ENCODE data around the gene LRP2. TPM values are rescaled to one million over a fixed set of nuclear protein-coding genes. Genes with fewer than 3 reads are reported as not detected.

LRP2 gene
- total RNA-seq, 1 donor from 2014 or later: not detected

DNA sequence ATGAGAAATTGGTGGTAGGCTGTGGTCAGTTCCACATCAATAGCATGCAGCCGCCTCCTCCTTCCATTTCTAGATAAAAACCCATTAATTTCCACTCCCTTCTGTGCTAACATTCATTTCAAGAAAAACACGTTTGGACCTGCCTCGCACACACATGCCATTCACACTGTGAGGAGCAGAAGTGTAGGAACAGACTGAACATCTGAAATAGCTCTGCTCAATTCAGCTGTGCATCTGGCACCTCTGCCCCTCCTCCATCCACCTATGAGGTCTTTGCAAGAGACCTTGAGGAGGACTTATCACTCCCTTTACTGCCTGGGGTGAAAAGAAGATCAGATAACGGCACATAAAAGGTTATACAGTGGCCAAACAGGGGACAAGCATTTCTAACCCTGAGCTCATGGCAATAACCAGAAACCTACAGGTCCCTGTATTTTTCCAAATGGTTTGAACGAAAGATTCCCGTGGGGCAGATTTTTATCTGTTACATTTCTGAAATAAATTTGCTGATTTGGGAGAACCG lies 30.8 kb upstream of the LRP2 start:
- Mint-ChIP-seq H3K36me3 (ENCODE audit: unreplicated experiment) (no peaks in the 10 kb centered on the region), H3K4me1 (ENCODE audit: low read depth, unreplicated experiment) (peaks cover 14% of the 10 kb centered on the region), H3K27ac (ENCODE audit: unreplicated experiment) (peak overlapping the region; percentile 30), H3K9me3 (ENCODE audit: unreplicated experiment) (peaks cover 2% of the 10 kb centered on the region), H3K4me3 (ENCODE audit: unreplicated experiment) (no peak overlapping the region), H3K27me3 (ENCODE audit: unreplicated experiment) (peaks cover 3% of the 10 kb centered on the region)
- DNase-seq: no peak
- TF ChIP-seq, protein P1, sequence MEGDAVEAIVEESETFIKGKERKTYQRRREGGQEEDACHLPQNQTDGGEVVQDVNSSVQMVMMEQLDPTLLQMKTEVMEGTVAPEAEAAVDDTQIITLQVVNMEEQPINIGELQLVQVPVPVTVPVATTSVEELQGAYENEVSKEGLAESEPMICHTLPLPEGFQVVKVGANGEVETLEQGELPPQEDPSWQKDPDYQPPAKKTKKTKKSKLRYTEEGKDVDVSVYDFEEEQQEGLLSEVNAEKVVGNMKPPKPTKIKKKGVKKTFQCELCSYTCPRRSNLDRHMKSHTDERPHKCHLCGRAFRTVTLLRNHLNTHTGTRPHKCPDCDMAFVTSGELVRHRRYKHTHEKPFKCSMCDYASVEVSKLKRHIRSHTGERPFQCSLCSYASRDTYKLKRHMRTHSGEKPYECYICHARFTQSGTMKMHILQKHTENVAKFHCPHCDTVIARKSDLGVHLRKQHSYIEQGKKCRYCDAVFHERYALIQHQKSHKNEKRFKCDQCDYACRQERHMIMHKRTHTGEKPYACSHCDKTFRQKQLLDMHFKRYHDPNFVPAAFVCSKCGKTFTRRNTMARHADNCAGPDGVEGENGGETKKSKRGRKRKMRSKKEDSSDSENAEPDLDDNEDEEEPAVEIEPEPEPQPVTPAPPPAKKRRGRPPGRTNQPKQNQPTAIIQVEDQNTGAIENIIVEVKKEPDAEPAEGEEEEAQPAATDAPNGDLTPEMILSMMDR (IDR thresholded peaks at IDR 0.05; ENCODE audit: partially characterized antibody, unreplicated experiment): no peak

DNA sequence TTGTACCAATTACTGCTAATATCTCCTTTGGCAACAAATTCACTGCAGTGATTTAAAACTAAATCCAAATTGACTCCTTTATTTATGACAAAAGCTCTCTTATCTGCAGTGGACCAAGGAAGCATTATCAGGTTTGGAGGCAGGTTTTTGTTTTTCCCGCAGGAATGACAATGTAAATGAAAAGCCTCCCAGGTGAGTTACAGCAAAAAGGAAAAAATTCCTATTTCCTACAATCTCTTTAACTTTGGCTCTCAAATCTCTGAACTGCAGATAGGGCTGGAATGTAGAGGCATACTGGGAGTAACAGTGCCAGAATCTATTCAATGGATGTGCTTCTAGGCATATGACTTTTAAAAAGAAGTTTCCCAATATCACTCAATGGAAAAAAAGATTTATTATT lies 28.9 kb upstream of the LRP2 start:
- Mint-ChIP-seq H3K9me3 (ENCODE audit: unreplicated experiment) (peaks cover 2% of the 10 kb centered on the region), H3K36me3 (ENCODE audit: unreplicated experiment) (no peaks in the 10 kb centered on the region), H3K27ac (ENCODE audit: unreplicated experiment) (no peak overlapping the region), H3K4me1 (ENCODE audit: low read depth, unreplicated experiment) (peaks cover 14% of the 10 kb centered on the region), H3K4me3 (ENCODE audit: unreplicated experiment) (no peak overlapping the region), H3K27me3 (ENCODE audit: unreplicated experiment) (peaks cover 3% of the 10 kb centered on the region)
- DNase-seq: no peak
- TF ChIP-seq, protein P1 (IDR thresholded peaks at IDR 0.05; ENCODE audit: partially characterized antibody, unreplicated experiment): no peak

DNA sequence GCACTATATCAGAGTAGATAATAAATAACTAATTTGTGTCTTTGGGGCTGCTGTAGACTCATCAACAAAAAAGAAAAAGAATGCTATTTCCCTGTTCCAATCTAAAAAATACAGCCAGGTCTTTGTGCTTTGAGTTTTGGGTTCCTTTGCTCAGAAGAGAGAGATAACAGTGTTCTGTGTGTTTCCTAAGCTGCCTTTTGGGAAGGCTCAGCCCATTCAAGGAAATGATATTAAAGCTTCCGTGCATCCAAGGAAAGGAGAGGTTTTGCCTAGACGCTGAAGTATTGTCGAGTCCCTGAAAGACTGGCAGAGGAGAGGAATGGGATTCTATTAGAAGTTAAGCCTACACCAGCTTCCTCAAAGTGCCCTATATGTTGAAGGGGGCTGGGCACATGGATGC lies 25.8 kb upstream of the LRP2 start:
- Mint-ChIP-seq H3K27me3 (ENCODE audit: unreplicated experiment) (no peaks in the 10 kb centered on the region), H3K36me3 (ENCODE audit: unreplicated experiment) (no peaks in the 10 kb centered on the region), H3K4me1 (ENCODE audit: low read depth, unreplicated experiment) (peaks cover 4% of the 10 kb centered on the region), H3K27ac (ENCODE audit: unreplicated experiment) (no peak overlapping the region), H3K4me3 (ENCODE audit: unreplicated experiment) (no peak overlapping the region), H3K9me3 (ENCODE audit: unreplicated experiment) (no peaks in the 10 kb centered on the region)
- DNase-seq: no peak
- TF ChIP-seq, protein P1 (IDR thresholded peaks at IDR 0.05; ENCODE audit: partially characterized antibody, unreplicated experiment): no peak

DNA sequence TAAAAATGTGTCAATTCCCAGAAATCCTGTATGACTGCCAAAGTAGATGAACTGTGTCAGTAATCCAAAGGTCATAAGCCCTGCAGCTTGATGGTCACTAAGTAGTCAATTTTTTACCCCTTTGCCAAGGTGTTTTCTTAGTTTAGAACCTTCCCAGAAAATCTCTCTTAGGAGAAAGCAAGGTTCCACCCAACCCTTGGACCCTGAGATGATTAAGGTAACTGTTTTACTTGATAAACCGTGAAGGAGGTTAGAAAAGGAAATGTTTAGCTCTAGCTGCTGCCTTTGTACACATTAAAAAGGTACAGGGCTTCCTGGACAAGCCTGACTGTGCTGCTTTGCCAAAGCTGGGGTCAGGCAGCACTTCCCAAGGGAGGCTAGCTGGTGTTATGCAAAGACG lies 24.4 kb upstream of the LRP2 start:
- Mint-ChIP-seq H3K36me3 (ENCODE audit: unreplicated experiment) (no peaks in the 10 kb centered on the region), H3K27me3 (ENCODE audit: unreplicated experiment) (no peaks in the 10 kb centered on the region), H3K27ac (ENCODE audit: unreplicated experiment) (no peak overlapping the region), H3K4me3 (ENCODE audit: unreplicated experiment) (no peak overlapping the region), H3K9me3 (ENCODE audit: unreplicated experiment) (no peaks in the 10 kb centered on the region), H3K4me1 (ENCODE audit: low read depth, unreplicated experiment) (no peaks in the 10 kb centered on the region)
- TF ChIP-seq, protein P1 (IDR thresholded peaks at IDR 0.05; ENCODE audit: partially characterized antibody, unreplicated experiment): no peak
- no peak for DNase-seq

DNA sequence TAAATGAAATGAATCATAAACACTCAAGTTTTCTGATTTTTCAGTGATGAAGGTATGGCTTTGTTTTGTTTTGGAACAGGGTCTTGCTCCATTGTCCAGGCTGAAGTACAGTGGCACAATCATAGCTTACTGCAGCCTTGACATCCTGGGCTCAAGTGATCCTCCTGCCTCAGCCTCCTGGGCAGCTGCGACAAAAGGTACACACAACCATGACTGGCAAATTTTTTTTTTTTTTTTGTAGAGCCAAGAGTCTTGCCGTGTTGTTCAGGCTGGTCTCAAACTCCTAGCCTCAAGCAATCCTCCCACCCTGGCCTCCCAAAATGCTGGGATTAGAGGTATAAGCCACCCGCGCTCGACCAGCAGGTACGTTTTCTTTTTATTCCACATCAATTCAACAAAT lies 22.5 kb upstream of the LRP2 start:
- no peak overlapping the region for H3K4me3 Mint-ChIP-seq (ENCODE audit: unreplicated experiment)
- no peaks in the 10 kb centered on the region for H3K27me3 Mint-ChIP-seq (ENCODE audit: unreplicated experiment)
- TF ChIP-seq, protein P1 (IDR thresholded peaks at IDR 0.05; ENCODE audit: partially characterized antibody, unreplicated experiment): no peak
- no peak overlapping the region for H3K27ac Mint-ChIP-seq (ENCODE audit: unreplicated experiment)
- no peaks in the 10 kb centered on the region for H3K36me3 Mint-ChIP-seq (ENCODE audit: unreplicated experiment)
- H3K4me1 Mint-ChIP-seq (ENCODE audit: low read depth, unreplicated experiment): no peaks in the 10 kb centered on the region
- DNase-seq: no peak
- no peaks in the 10 kb centered on the region for H3K9me3 Mint-ChIP-seq (ENCODE audit: unreplicated experiment)
